NCI-H446 treated with DMSO at 0.1 percent for 48 hours (cell line): ENCODE measurements around the gene AKR1C3.
"Not testable (repeated sequence)": the region's sequence is repeated elsewhere in the genome, so short reads cannot be mapped to it uniquely, and the experiment has no call there.

Experiments used
- DNase-seq: peaks from one replicate; lab custom pipeline; 2025; lab: John Stamatoyannopoulos, UW

AKR1C3 gene

DNA sequence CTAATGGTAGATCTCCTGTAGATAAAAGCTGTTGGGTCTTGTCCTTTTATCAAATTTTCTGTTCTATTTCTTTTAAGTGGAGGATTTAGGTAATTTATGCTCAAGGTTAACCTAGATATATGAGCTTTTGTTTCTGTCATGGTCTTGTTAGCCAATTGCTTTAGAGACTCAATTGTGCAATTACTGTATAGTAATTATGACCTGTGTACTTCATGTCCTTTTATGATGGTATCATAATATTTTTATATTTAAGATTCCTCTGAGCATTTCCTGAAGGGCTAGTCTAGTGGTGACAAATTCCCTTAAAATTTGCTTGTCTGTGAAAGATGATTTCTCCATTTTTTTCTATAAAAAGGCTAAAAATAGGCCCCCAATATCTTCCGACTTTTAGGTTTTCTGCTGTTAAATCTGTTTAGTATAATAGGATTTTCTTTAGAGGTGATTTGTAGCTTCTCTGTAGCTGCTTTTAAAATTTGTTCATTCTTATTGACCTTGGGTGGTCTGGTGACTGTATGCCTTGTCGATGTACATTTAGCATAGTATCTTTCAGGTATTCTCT is 5.4 kb upstream of the AKR1C3 start:
- DNase-seq = no peak

DNA sequence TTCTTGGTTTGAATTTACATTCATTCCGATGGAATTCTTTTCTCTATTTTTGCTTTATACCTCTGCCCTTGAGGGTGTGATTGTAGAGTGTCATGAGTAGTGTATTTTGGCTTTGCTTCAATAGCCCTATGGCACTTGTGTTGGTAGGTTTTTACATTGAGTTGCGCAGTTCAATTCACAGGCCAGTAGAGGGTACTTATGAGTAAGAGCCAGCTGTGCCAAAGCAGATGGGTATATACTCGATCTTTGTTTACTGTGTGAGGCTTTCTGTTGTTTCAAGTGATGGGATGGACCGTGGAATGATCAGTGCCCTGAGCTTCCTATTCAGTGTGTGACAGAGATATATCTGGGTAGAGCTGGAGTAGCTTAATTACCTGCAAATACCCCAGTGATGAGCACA is 4.3 kb upstream of the AKR1C3 start:
- DNase-seq = no peak

GRCh38 chr10:5090551-5090950 is 3.7 kb upstream of the AKR1C3 start:
- DNase-seq = no peak

GRCh38 chr10:5091196-5091595 is 3.0 kb upstream of the AKR1C3 start:
- DNase-seq = no peak

DNA sequence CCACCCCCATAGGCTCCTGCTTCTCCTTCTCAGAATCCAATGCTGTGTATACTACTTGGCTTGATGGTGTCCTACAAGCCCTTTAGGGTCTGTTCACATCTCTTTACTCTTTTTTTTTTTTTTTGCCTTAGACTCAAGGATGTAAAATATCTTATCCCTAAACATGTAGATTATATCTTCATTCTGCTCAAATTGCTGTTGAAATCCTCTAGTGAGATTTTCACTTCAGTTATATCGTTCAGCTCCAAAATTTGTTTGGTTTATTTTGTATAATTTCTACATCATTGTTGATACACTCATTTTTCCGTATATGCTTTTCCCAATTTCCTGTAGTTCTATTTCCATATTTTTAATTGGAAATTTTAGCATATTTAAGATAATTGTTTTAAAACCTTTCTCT is 1.8 kb upstream of the AKR1C3 start:
- DNase-seq = no peak

DNA sequence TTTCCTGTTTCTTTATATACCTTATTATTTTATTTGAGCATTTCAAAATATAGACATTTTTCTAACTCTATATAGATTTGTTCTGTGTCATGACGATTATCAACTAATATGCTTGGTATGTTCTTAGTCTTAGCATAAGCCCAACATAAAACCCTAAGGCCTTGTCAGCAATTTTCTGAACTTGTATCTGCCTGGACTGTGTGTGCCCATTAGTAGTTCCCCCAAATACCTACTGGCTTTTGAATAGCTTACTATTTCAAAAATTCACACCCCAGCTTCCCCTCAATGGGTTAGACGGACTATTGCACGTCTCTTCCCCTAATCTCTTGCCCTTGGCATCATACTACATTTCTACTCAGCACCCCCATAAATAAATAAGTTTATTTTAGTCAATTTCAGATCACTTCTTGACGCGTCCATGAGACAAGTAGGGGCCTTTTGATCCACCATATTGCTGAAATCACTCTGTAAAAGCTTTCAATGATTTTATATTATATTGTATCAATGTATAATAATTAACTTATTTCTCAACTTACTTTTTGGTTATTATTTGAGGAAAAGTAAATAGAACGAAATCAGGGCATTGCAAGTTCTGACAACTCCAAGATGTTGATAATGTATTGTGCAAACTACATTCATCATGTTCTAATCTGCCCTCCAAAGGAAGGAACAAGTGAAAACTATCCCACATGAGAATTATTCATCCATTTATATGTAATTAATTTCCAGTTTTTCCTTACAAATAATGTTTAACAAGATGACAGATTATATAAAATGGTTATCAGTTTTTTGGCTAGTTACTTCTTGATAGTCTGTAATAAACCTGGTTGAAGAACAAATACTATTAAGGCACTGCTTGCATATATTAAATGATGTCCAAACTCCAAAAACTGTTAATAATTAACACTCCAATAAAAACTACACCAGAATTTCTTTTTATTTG is 1.1 kb upstream of the AKR1C3 start:
- no peak for DNase-seq

- DNase-seq = no peak
Observed at GRCh38 chr10:5095687-5096086, 1.5 kb downstream of the AKR1C3 start.

GRCh38 chr10:5096108-5096507 is 1.9 kb downstream of the AKR1C3 start:
- DNase-seq = no peak

GRCh38 chr10:5102479-5102878 is 8.3 kb downstream of the AKR1C3 start:
- not testable (repeated sequence) for DNase-seq

DNA sequence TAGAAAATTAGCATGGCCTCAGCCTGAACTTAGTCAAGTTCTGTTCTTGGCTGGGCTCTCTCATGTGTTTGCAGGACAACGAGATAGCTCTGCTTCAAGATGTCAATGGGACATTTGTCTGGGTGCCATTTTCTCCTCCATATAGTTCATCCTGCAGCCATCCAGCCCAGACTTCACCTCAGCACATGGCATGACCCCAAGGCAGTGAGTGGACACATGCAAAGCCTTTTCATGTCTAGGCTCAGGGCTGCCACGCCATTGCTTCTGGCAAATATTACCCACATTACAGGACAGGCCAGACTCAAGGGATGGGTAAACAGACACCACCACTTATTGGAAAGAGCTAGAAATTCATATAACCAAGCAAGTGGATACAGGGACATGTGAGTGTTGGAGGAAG is 9.3 kb downstream of the AKR1C3 start:
- no peak for DNase-seq

- DNase-seq = no peak
Observed at GRCh38 chr10:5105626-5106025, 11.4 kb downstream of the AKR1C3 start.

DNA sequence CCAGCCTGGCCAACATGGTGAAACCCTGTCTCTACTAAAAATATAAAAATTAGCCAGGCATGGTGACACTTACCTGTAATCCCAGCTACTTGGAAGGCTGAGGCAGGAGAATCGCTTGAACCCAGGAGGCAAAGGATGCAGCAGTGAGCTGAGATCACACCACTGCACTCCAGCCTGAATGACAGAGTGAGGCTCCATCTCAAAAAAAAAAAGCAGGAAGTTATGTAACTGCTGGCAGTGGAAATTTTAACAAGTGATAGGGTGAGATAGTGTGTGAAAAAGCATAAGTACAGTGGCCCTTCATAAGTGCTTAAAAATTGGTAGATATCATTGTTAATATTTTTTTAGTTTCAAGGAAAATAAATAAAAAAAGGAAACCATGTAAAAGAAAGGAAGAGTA is 12.3 kb downstream of the AKR1C3 start:
- DNase-seq = no peak

DNA sequence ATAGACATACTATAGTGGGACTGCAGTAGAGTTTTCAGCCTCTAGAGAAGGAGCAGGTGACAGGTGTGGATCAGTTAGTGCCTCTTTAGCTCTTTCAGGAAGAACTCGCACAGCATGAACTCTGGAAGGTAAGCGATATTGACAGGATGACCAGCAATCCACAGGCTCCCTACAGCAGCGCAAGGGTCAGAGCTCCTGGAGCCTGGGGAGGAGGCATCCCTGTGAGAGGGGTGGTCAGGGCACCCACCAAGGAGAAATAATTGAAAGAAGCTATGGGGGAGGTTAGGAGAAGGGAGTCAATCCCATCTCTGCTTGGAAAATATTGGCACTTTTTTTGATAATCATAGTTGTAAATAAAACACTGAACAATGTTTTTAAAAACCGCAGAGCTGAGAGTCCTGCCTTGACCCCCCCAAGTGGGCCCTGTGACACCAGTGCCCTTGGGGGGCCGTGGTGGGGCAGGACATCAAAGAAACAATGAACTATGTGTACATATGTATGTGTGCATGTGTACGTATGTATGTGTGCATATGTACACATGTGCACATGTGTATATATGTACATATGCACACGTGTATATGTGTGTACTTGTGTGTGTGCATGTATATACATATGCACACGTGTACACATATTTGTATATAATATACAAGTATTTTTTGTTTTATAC is 13.8 kb downstream of the AKR1C3 start:
- no peak for DNase-seq

GRCh38 chr10:5108658-5109416 is 14.6 kb downstream of the AKR1C3 start:
- DNase-seq = no peak

GRCh38 chr10:5109861-5110260 is 15.6 kb downstream of the AKR1C3 start:
- not testable (repeated sequence) for DNase-seq

GRCh38 chr10:5116621-5117020 is 22.4 kb downstream of the AKR1C3 start:
- no peak for DNase-seq

- DNase-seq = no peak
Observed at GRCh38 chr10:5117026-5117425, 22.8 kb downstream of the AKR1C3 start.

GRCh38 chr10:5119997-5120396 is 25.8 kb downstream of the AKR1C3 start:
- DNase-seq = not testable (repeated sequence)

GRCh38 chr10:5123886-5124285 is 29.7 kb downstream of the AKR1C3 start:
- no peak for DNase-seq

GRCh38 chr10:5125315-5126044 is 31.3 kb downstream of the AKR1C3 start:
- DNase-seq = no peak

DNA sequence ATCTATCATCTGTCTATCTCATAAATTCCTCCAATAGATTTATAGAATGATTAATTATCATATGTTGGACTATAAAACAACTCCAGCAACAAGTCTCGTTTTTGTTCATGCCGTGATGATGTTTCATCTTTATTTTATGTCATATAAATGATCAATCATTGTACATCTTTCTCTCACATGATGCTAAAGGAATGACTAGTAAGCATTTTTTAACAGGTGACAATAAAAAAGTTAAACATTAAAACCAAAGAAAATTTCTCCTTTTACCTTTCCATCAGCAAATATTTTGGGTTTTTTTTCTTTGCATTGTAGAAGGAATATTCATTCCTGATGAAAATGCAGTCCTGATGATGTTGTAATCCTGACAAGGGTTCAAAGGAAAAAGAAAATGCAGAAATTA is 41.4 kb downstream of the AKR1C3 start:
- DNase-seq = no peak
